ENCODE data around the gene MRGPRX2. TPM values are rescaled to one million over a fixed set of nuclear protein-coding genes. Genes with fewer than 3 reads are reported as not detected.
A peak's percentile ranks its signal among the peaks of the same experiment; 100 is the strongest.

Gene MRGPRX2
- total RNA-seq, 2 donors from 2014 or later = not detected

GRCh38 chr11:19091366-19091765 is 30.8 kb upstream of the MRGPRX2 start:
- H3K27ac Mint-ChIP-seq = no peak overlapping the region
- peak; percentile 6 for DNase-seq
- Histone ChIP-seq H3K27ac (ENCODE audit: low read depth, low read length) (no peak overlapping the region), H3K9me3 (ENCODE audit: control insufficient read depth, low read length) (no peaks in the 10 kb centered on the region), H3K36me3 (ENCODE audit: control insufficient read depth, insufficient read depth, low read length) (no peaks in the 10 kb centered on the region), H3K27me3 (ENCODE audit: control insufficient read depth, insufficient read depth, low read length, poor library complexity, severe bottlenecking) (no peaks in the 10 kb centered on the region), H3K9ac (ENCODE audit: extremely low read depth, low read length, poor library complexity, severe bottlenecking) (no peak overlapping the region), H3K4me3 (ENCODE audit: low read length) (no peak overlapping the region), H3K4me1 (ENCODE audit: control insufficient read depth, insufficient read depth, low read length) (no peaks in the 10 kb centered on the region)
- WGBS, 2 experiments (ENCODE audit: insufficient coverage in 1 of 2, insufficient read length in 1 of 2) = 70% methylated on average over 1 of the region's 1 CpG; no CpG with 5 or more reads in 1 of the 2 experiments
- no peak for TF ChIP-seq CTCF (conservative IDR thresholded peaks at IDR 0.05)
- no peak overlapping the region for H3K4me3 Mint-ChIP-seq
- peaks cover 13% of the 10 kb centered on the region for H3K27me3 Mint-ChIP-seq (ENCODE audit: insufficient read depth)
- no peaks in the 10 kb centered on the region for H3K4me1 Mint-ChIP-seq
- H3K36me3 Mint-ChIP-seq (ENCODE audit: low read depth) = no peaks in the 10 kb centered on the region
- H3K9me3 Mint-ChIP-seq = no peaks in the 10 kb centered on the region

GRCh38 chr11:19089421-19089820 is 28.9 kb upstream of the MRGPRX2 start:
- Histone ChIP-seq H3K27me3 (ENCODE audit: control insufficient read depth, insufficient read depth, low read length, poor library complexity, severe bottlenecking) (no peaks in the 10 kb centered on the region), H3K9ac (ENCODE audit: extremely low read depth, low read length, poor library complexity, severe bottlenecking) (no peak overlapping the region), H3K4me1 (ENCODE audit: control insufficient read depth, insufficient read depth, low read length) (no peaks in the 10 kb centered on the region), H3K4me3 (ENCODE audit: low read length) (no peak overlapping the region), H3K36me3 (ENCODE audit: control insufficient read depth, insufficient read depth, low read length) (no peaks in the 10 kb centered on the region), H3K27ac (ENCODE audit: low read depth, low read length) (no peak overlapping the region), H3K9me3 (ENCODE audit: control insufficient read depth, low read length) (no peaks in the 10 kb centered on the region)
- no peaks in the 10 kb centered on the region for H3K9me3 Mint-ChIP-seq
- no peak overlapping the region for H3K27ac Mint-ChIP-seq
- TF ChIP-seq CTCF (conservative IDR thresholded peaks at IDR 0.05) = no peak
- H3K27me3 Mint-ChIP-seq (ENCODE audit: insufficient read depth) = peaks cover 8% of the 10 kb centered on the region
- H3K4me1 Mint-ChIP-seq = no peaks in the 10 kb centered on the region
- H3K36me3 Mint-ChIP-seq (ENCODE audit: low read depth) = no peaks in the 10 kb centered on the region
- WGBS, 2 experiments (ENCODE audit: insufficient coverage in 1 of 2, insufficient read length in 1 of 2) = 91% methylated on average over 5 of the region's 5 CpGs; no CpG with 5 or more reads in 1 of the 2 experiments
- H3K4me3 Mint-ChIP-seq = no peak overlapping the region
- peak; percentile 20 for DNase-seq

- no peak overlapping the region for H3K4me3 Mint-ChIP-seq
- H3K27ac Mint-ChIP-seq = no peak overlapping the region
- peaks cover 10% of the 10 kb centered on the region for H3K27me3 Mint-ChIP-seq (ENCODE audit: insufficient read depth)
- H3K4me3 ChIP-seq (ENCODE audit: low read length) = no peak overlapping the region
- no peaks in the 10 kb centered on the region for H3K9me3 ChIP-seq (ENCODE audit: control insufficient read depth, low read length)
- no peaks in the 10 kb centered on the region for H3K4me1 Mint-ChIP-seq
- DNase-seq = peak; percentile 4
- no peak for TF ChIP-seq CTCF (conservative IDR thresholded peaks at IDR 0.05)
- H3K36me3 ChIP-seq (ENCODE audit: control insufficient read depth, insufficient read depth, low read length) = no peaks in the 10 kb centered on the region
- H3K9ac ChIP-seq (ENCODE audit: extremely low read depth, low read length, poor library complexity, severe bottlenecking) = no peak overlapping the region
- no peaks in the 10 kb centered on the region for H3K4me1 ChIP-seq (ENCODE audit: control insufficient read depth, insufficient read depth, low read length)
- no peak overlapping the region for H3K27ac ChIP-seq (ENCODE audit: low read depth, low read length)
- H3K27me3 ChIP-seq (ENCODE audit: control insufficient read depth, insufficient read depth, low read length, poor library complexity, severe bottlenecking) = no peaks in the 10 kb centered on the region
- WGBS, 2 experiments (ENCODE audit: insufficient coverage in 1 of 2, insufficient read length in 1 of 2) = 75 to 94% methylated on average over 2 to 4 of the region's 4 CpGs
- no peaks in the 10 kb centered on the region for H3K36me3 Mint-ChIP-seq (ENCODE audit: low read depth)
- no peaks in the 10 kb centered on the region for H3K9me3 Mint-ChIP-seq
Observed at GRCh38 chr11:19088791-19089190, 28.3 kb upstream of the MRGPRX2 start.

Data from endodermal cell (in vitro differentiated cells).